Ishikawa (cell line): Measurements from ENCODE around the gene GAL3ST3.

ENCODE experiments used
- CREB1 ChIP-seq: IDR thresholded peaks from 2 replicates; pipeline ENCODE4 v1.6.1; 2012; ENCODE audit warnings: low read depth
- EGR1 ChIP-seq: IDR thresholded peaks from 2 replicates; pipeline ENCODE4 v1.6.1; 2012
- EP300 ChIP-seq: IDR thresholded peaks from 2 replicates; pipeline ENCODE4 v1.6.1; 2012; ENCODE audit warnings: borderline replicate concordance
- NFIC ChIP-seq: IDR thresholded peaks from 2 replicates; pipeline ENCODE4 v1.6.1; 2012
- TAF1 ChIP-seq: IDR thresholded peaks from 2 replicates; pipeline ENCODE4 v1.6.1; 2012; ENCODE audit warnings: low read depth, mild to moderate bottlenecking
- TCF12 ChIP-seq: IDR thresholded peaks from 2 replicates; pipeline ENCODE4 v1.6.1; 2012; ENCODE audit warnings: low read depth
- YY1 ChIP-seq: IDR thresholded peaks from 2 replicates; pipeline ENCODE4 v1.6.1; 2012; ENCODE audit warnings: low read depth
- ZBTB7A ChIP-seq: IDR thresholded peaks from 2 replicates; pipeline ENCODE4 v1.6.1; 2012; ENCODE audit warnings: low read depth
- TF ChIP-seq, protein P1 (sequence below): IDR thresholded peaks from 2 replicates; pipeline ENCODE4 v1.6.1; 2012; ENCODE audit warnings: low read depth, mild to moderate bottlenecking
- TF ChIP-seq, protein P2 (sequence below): IDR thresholded peaks from 2 replicates; pipeline ENCODE4 v1.6.1; 2012
- TF ChIP-seq, protein P3 (sequence below): IDR thresholded peaks from 2 replicates; pipeline ENCODE4 v1.6.1; 2012

DNA sequence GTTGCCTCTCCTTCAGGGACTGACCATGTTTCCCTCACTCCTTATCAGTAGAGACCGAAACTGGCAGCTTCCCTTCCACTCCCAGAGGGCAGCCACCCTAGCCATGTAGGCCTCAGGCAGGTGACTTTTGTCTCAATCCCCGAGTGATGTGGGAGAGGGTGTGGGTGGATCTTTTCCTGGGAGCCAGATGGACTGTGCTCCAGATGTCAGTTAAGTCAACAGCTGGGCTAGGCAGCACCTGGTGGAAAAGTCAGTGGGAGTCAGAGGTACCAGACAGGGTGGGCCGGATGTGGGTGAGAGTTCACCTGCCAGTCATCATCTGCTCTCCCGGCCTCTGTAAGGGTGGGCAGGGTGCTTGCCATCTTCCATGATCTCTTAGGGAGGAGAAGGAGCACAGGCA, 44.8 kb downstream of the GAL3ST3 start:
- TF ChIP-seq EGR1 = no peak
- no peak for TF ChIP-seq EP300
- TF ChIP-seq, protein P1, sequence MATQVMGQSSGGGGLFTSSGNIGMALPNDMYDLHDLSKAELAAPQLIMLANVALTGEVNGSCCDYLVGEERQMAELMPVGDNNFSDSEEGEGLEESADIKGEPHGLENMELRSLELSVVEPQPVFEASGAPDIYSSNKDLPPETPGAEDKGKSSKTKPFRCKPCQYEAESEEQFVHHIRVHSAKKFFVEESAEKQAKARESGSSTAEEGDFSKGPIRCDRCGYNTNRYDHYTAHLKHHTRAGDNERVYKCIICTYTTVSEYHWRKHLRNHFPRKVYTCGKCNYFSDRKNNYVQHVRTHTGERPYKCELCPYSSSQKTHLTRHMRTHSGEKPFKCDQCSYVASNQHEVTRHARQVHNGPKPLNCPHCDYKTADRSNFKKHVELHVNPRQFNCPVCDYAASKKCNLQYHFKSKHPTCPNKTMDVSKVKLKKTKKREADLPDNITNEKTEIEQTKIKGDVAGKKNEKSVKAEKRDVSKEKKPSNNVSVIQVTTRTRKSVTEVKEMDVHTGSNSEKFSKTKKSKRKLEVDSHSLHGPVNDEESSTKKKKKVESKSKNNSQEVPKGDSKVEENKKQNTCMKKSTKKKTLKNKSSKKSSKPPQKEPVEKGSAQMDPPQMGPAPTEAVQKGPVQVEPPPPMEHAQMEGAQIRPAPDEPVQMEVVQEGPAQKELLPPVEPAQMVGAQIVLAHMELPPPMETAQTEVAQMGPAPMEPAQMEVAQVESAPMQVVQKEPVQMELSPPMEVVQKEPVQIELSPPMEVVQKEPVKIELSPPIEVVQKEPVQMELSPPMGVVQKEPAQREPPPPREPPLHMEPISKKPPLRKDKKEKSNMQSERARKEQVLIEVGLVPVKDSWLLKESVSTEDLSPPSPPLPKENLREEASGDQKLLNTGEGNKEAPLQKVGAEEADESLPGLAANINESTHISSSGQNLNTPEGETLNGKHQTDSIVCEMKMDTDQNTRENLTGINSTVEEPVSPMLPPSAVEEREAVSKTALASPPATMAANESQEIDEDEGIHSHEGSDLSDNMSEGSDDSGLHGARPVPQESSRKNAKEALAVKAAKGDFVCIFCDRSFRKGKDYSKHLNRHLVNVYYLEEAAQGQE = no peak
- TF ChIP-seq NFIC = no peak
- TF ChIP-seq, protein P2, sequence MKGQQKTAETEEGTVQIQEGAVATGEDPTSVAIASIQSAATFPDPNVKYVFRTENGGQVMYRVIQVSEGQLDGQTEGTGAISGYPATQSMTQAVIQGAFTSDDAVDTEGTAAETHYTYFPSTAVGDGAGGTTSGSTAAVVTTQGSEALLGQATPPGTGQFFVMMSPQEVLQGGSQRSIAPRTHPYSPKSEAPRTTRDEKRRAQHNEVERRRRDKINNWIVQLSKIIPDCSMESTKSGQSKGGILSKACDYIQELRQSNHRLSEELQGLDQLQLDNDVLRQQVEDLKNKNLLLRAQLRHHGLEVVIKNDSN = no peak
- TF ChIP-seq, protein P3, sequence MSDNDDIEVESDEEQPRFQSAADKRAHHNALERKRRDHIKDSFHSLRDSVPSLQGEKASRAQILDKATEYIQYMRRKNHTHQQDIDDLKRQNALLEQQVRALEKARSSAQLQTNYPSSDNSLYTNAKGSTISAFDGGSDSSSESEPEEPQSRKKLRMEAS = no peak
- no peak for TF ChIP-seq TAF1
- TF ChIP-seq YY1 = no peak
- TF ChIP-seq CREB1 = no peak
- TF ChIP-seq ZBTB7A = no peak
- no peak for TF ChIP-seq TCF12
